ENCODE results near the gene RXRA. TPM values are rescaled to one million over a fixed set of nuclear protein-coding genes. Genes with fewer than 3 reads are reported as not detected.

RXRA gene
- total RNA-seq, 1 donor from 2014 or later: 90.8 TPM

DNA sequence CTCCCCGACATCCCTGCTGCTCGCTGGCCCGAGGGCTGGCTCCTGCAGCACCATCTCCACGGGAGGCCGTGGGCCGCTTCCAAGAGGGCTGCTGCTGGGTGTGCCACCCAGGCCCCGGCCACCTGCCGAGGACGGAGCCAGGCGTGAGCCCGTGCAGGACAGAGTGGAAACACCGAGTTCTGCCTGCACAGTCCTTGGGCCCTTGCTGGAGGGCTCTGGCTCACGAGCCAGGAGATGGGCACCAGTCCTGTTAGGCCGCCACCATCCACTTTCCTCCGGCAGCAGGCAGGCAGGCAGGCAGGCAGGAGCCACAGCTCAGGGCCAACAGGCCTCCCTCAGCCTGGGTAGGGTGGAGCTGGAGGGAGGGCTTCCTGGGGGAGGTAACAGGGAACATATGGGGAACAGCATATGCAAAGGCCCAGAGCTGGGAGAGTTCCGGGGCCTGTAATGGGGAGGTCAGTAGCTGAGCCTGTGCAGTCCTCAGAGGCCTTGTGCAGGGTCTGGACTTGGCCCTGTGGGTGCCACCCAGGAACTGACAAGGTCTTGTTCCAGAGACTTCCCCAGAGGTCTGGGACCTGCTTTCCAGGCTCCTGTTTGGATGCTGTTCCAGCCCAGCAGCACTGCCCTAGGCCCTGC lies 31.9 kb downstream of the RXRA start:
- intact Hi-C loops (cut with micrococcal nuclease): no loop called here
- ATAC-seq (no peak), DNase-seq (no peak)

DNA sequence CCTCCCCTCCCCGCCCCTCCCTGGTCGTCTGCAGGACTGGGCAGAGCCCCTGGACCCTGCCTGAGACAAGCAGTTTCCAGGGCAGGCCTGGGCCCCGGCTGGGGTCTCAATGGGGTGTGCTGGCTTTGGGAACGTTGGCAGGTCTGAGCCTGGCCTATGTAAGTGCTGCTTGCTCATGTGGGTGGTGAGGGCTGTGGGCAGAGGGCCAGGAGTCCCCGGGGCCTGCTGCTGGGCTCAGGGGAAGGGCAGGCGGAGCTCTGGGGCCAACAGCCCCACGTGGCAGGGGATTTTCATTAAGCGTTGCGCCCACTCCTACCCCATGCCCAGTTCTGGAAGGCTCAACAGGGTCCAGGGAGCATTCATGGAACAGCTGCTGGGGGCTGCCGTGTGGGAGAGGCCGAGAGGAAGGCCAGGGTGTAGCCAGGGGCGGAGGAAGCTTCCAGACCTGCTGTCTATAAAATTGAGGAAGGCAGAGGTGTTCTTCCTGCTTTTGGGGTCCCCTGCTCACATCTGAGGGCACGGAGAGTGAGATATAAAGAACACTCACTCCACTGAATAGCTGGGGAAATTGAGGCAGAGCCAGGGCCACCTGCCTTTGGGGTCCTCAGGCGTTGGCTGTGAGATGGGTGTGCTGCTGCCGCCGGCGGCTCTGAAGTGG lies 32.5 kb downstream of the RXRA start:
- intact Hi-C loops (cut with micrococcal nuclease): no loop called here
- peak; percentile 48 for ATAC-seq
- peak; percentile 86 for DNase-seq

- intact Hi-C loops (cut with micrococcal nuclease): no loop called here
- no peak for DNase-seq
- no peak for ATAC-seq
Measured at GRCh38 chr9:134359493-134360179, 33.4 kb downstream of the RXRA start.

DNA sequence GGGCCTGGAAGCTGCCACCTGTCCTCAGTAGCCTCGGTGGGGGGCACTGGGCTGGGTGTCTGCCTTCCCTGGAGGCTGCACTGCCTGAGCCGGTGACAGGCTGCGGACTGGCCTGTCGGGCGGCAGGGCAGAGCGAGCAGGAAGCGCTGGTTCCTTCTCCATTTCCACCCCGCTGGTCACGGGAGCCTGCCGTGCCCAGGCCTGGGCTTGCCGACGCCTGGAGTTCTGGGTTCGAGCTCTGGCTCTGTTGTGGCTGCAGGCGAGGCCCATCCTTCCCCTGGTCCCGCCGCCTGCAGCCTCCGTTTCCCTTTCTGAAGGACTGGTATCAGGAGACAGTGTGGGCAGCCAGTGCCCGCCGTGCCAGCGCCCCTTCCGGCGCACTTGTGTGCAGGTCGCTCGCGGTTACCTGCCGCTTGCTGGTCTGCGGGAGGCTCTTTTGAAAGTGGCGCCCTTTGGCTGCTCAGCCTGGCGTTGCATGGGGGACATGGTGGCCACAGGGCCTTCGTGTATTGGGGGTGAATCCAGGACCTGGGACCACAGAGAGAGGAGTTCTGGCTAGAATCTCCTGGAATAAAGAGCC lies 34.0 kb downstream of the RXRA start:
- DNase-seq: no peak
- intact Hi-C loops (cut with micrococcal nuclease): no loop called here
- ATAC-seq: no peak

- ATAC-seq: peak; percentile 34
- peak; percentile 76 for DNase-seq
- intact Hi-C loops (cut with micrococcal nuclease): no loop called here
Measured at GRCh38 chr9:134360897-134361296, 34.6 kb downstream of the RXRA start.

GRCh38 chr9:134361426-134361825 lies 35.2 kb downstream of the RXRA start:
- intact Hi-C loops (cut with micrococcal nuclease): no loop called here
- no peak for DNase-seq
- no peak for ATAC-seq

- DNase-seq (no peak), ATAC-seq (no peak)
Measured at GRCh38 chr9:134361843-134362414, 35.7 kb downstream of the RXRA start.

DNA sequence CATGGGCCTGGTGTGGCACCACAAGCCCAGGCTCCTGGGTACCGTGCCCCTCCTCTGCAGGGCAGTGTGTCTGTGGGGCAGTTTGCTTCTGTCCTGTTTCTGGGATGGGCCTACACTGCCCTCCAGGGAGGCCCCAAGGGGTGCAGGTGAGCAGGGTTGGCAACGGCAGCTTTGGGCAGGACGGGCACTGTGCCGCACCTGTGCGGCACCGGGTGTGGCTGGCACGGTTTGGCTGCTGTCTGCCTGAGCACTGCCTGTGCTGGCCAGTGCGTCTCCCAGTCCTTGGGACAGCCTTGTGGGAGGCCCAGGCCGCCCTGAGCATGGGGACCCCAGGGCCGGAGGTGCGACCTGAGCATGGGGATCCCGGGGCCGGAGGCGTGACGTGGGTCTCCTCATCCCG lies 37.2 kb downstream of the RXRA start:
- DNase-seq: peak; percentile 35
- intact Hi-C loops (cut with micrococcal nuclease): no loop called here
- no peak for ATAC-seq

More at GRCh38 chr9:134361843-134362414, 35.7 kb downstream of the RXRA start:
- intact Hi-C loops (cut with micrococcal nuclease): no loop called here

- ATAC-seq (no peak), DNase-seq (no peak)
- intact Hi-C loops (cut with micrococcal nuclease): no loop called here
Measured at GRCh38 chr9:134364391-134365114, 38.3 kb downstream of the RXRA start.

GRCh38 chr9:134365115-134365596 lies 38.9 kb downstream of the RXRA start:
- no peak for DNase-seq
- intact Hi-C loops (cut with micrococcal nuclease): no loop called here
- no peak for ATAC-seq

GRCh38 chr9:134365791-134366222 lies 39.6 kb downstream of the RXRA start:
- intact Hi-C loops (cut with micrococcal nuclease): no loop called here
- ATAC-seq (peak; percentile 79), DNase-seq (peak; percentile 86)

DNA sequence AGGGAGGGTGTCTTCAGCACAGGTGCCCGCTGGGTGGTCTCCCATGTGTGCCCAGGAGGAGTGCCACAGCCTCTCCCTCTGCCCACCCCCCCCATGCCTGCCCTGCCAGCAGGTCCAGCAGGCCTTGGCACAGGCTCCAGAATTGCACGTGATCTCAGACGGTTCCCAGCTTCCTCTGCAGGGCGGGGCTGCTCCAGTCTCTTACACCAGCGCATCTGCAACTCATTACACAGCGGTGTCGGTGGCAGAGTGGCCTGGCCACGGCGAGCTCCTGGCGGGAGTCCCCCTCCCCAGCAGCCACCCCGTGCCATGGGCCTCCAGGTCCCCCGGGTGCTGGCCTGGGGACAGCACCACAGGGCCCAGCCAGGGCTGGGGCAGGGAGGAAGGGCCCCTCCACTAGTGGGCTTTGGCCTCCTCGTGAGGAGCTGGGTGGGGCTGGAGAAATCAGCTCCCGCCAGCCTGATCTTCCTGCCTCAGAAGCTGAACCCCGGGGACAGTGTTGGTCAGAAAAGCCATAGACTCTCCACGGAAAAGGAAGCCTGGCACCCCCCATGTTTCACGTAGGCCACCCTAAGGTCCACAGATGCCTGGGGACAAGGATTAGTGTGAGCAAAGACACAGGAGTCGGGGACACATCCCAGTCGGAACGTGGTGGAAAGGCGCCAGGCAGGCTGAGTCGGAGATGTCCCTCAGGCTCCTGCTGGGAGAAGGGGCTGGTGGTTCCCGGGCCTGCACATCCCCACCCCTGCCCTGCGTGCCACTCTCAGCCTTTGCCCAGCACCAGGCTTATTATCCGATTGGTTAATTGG lies 40.2 kb downstream of the RXRA start:
- ATAC-seq (peak; percentile 86), DNase-seq (peak; percentile 94)
- intact Hi-C loops (cut with micrococcal nuclease): no loop called here

DNA sequence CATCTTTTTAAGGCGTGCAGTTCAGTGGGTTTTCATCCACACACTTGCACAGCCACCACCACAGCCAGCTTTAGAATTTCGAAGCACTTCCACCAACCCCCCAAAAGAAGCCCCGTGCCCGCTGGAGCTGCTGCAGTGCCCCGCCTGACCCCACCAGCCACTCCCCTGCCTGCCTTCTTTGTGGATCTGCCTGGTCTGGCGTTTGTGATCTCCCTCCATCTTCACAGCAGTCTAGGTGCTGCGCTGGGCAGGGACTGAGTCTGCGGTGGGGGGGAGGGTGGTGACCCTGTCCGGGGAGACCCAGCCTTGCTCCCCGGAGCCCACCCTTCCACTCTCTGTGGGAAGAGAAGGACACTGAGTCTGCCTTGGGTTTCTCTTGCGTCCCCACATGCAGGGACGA lies 40.8 kb downstream of the RXRA start:
- ATAC-seq (no peak), DNase-seq (no peak)
- intact Hi-C loops (cut with micrococcal nuclease): no loop called here

GRCh38 chr9:134367791-134368490 lies 41.7 kb downstream of the RXRA start:
- ATAC-seq (no peak), DNase-seq (no peak)
- intact Hi-C loops (cut with micrococcal nuclease): no loop called here

- ATAC-seq (no peak), DNase-seq (no peak)
- intact Hi-C loops (cut with micrococcal nuclease): no loop called here
Measured at GRCh38 chr9:134368571-134368970, 42.3 kb downstream of the RXRA start.

GRCh38 chr9:134369416-134370212 lies 43.4 kb downstream of the RXRA start:
- ATAC-seq: no peak
- intact Hi-C loops (cut with micrococcal nuclease): no loop called here
- no peak for DNase-seq

DNA sequence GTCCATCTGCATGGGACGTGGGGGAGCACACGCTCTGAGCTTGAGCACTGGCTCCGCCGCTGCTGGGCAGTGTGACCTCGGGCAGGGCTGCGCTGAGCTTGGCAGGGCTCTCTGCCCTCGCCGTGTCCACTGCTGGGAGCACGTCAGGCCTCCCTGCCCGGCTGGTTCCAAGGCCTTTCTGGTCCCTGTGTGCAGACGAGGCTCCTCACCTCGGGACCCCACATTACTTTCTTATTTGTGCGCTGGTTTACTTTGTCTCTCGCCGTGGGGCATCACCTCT lies 43.9 kb downstream of the RXRA start:
- ATAC-seq (no peak), DNase-seq (no peak)
- intact Hi-C loops (cut with micrococcal nuclease): no loop called here
